GM23338 (cell line): ENCODE data around the gene CYP19A1.

ENCODE experiments used
- CREB1 ChIP-seq: fragments of 250-450 bp; sonication (Bioruptor Pico); IDR thresholded peaks from 2 replicates; pipeline ENCODE4 v1.5.0; 2020; ENCODE audit warnings: low read depth, mild to moderate bottlenecking, moderate library complexity
- CTCF ChIP-seq, 2 experiments: fragments of 200-600 bp in 1 of 2; sonication (generic) in 1 of 2; conservative IDR thresholded peaks; 2 replicates each; pipeline versions ENCODE4 v1.5.1 to v1.6.1; 2016 to 2017; ENCODE audit warnings: antibody characterized with exemption in 2 of 2, low read depth in 2 of 2, mild to moderate bottlenecking in 2 of 2, moderate library complexity in 1 of 2
- EZH2 ChIP-seq: fragments of 200-600 bp; sonication (generic); IDR thresholded peaks from one replicate; pipeline ENCODE4 v1.8.0; 2017; ENCODE audit warnings: antibody characterized with exemption, mild to moderate bottlenecking, low read depth; ENCODE audit not compliant: unreplicated experiment
- EZH2phosphoT487 ChIP-seq: fragments of 200-600 bp; sonication (generic); IDR thresholded peaks from one replicate; pipeline ENCODE4 v1.8.1; 2018; ENCODE audit warnings: antibody characterized with exemption; ENCODE audit not compliant: unreplicated experiment
- JUNB ChIP-seq: IDR thresholded peaks from one replicate; pipeline ENCODE4 v1.6.1; 2016; ENCODE audit warnings: antibody characterized with exemption; ENCODE audit not compliant: unreplicated experiment
- POLR2AphosphoS5 ChIP-seq: IDR thresholded peaks from 2 replicates; pipeline ENCODE4 v1.6.1; 2016; ENCODE audit warnings: antibody characterized with exemption, low read depth
- ZNF114 ChIP-seq: fragments of 250-450 bp; sonication (Bioruptor Pico); IDR thresholded peaks from 2 replicates; pipeline ENCODE4 v1.5.0; 2020; ENCODE audit warnings: mild to moderate bottlenecking, moderate library complexity
- TF ChIP-seq, protein P1 (sequence below): IDR thresholded peaks from one replicate; pipeline ENCODE4 v1.6.1; 2018; ENCODE audit warnings: antibody characterized with exemption; ENCODE audit not compliant: unreplicated experiment
- TF ChIP-seq, protein P2 (sequence below): IDR thresholded peaks from 2 replicates; pipeline ENCODE4 v1.6.1; 2016; ENCODE audit warnings: antibody characterized with exemption

DNA sequence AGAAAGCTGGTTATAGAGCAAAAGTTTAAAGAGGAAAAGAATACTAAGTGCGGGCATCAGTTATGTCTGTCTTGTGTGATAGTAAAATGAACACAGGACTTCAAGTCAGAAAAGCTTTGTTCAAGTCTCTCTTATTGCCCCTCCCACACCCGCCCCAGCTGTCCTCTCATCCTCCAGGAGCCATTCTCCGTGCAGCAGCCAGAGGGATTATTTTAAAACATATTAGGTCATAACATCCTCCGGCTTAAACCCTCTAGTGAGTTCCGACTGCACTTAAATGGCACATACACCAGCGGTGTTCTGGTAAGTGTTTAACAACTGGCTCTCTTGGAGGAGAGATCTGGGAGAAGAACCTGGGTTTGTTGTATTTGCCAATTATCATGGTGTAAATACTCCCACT is 138.9 kb downstream of the CYP19A1 start:
- TF ChIP-seq EZH2phosphoT487 (no peak), CTCF (conservative IDR thresholded peaks at IDR 0.05; ENCODE audit: low read depth in 2 of 2) (no peak), ZNF114 (CRISPR knock-in tag) (no peak), POLR2AphosphoS5 (no peak), EZH2 (no peak), CREB1 (CRISPR knock-in tag) (no peak), JUNB (no peak)
- TF ChIP-seq, protein P1, sequence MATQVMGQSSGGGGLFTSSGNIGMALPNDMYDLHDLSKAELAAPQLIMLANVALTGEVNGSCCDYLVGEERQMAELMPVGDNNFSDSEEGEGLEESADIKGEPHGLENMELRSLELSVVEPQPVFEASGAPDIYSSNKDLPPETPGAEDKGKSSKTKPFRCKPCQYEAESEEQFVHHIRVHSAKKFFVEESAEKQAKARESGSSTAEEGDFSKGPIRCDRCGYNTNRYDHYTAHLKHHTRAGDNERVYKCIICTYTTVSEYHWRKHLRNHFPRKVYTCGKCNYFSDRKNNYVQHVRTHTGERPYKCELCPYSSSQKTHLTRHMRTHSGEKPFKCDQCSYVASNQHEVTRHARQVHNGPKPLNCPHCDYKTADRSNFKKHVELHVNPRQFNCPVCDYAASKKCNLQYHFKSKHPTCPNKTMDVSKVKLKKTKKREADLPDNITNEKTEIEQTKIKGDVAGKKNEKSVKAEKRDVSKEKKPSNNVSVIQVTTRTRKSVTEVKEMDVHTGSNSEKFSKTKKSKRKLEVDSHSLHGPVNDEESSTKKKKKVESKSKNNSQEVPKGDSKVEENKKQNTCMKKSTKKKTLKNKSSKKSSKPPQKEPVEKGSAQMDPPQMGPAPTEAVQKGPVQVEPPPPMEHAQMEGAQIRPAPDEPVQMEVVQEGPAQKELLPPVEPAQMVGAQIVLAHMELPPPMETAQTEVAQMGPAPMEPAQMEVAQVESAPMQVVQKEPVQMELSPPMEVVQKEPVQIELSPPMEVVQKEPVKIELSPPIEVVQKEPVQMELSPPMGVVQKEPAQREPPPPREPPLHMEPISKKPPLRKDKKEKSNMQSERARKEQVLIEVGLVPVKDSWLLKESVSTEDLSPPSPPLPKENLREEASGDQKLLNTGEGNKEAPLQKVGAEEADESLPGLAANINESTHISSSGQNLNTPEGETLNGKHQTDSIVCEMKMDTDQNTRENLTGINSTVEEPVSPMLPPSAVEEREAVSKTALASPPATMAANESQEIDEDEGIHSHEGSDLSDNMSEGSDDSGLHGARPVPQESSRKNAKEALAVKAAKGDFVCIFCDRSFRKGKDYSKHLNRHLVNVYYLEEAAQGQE = no peak
- TF ChIP-seq, protein P2, sequence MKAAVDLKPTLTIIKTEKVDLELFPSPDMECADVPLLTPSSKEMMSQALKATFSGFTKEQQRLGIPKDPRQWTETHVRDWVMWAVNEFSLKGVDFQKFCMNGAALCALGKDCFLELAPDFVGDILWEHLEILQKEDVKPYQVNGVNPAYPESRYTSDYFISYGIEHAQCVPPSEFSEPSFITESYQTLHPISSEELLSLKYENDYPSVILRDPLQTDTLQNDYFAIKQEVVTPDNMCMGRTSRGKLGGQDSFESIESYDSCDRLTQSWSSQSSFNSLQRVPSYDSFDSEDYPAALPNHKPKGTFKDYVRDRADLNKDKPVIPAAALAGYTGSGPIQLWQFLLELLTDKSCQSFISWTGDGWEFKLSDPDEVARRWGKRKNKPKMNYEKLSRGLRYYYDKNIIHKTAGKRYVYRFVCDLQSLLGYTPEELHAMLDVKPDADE = no peak
